Ascending aorta (tissue), 2 donors: ENCODE results near the gene TRIM36. TPM values are rescaled to one million over a fixed set of nuclear protein-coding genes. Genes with fewer than 3 reads are reported as not detected.

Source experiments
- DNase-seq, 2 donors: peaks; one replicate each; pipeline ENCODE4 v3.0.0-alpha.2; 2019; ENCODE audit warnings: low spot score in 2 of 2
- H3K27ac ChIP-seq, 2 donors: fragments of 200-600 bp; sonication (generic); one replicate each; pipeline ENCODE4 v1.5.1; 2016 to 2017; ENCODE audit warnings: mild to moderate bottlenecking in 1 of 2
- H3K27me3 ChIP-seq: fragments of 200-600 bp; sonication (generic); one replicate; pipeline ENCODE4 v1.5.1; 2017
- H3K36me3 ChIP-seq, 2 donors: fragments of 200-600 bp; sonication (generic); one replicate each; pipeline ENCODE4 v1.5.1; 2016
- H3K4me1 ChIP-seq, 2 donors: fragments of 200-600 bp; sonication (generic); one replicate each; pipeline ENCODE4 v1.5.1; 2016 to 2017; ENCODE audit warnings: mild to moderate bottlenecking in 1 of 2
- H3K4me3 ChIP-seq, 2 donors: fragments of 200-600 bp; sonication (generic); one replicate each; pipeline ENCODE4 v1.5.1; 2016 to 2017; ENCODE audit warnings: mild to moderate bottlenecking in 1 of 2
- H3K9me3 ChIP-seq, 2 donors: fragments of 200-600 bp; sonication (generic); one replicate each; pipeline ENCODE4 v1.5.1; 2016
- intact Hi-C: fragments of 100-400 bp; cut with DNase I; formaldehyde crosslinking; loops from one replicate; pipeline ENCODE4 v1.15.1; 2023
- total RNA-seq: library from RNA; depleted of rRNA; stranded (reverse); fragments of >200 nt; gene quantifications from one replicate; pipeline ENCODE4 v1.1.0, GENCODE V29; 2016
- TF ChIP-seq, protein P1 (sequence below), 3 experiments: fragments of 200-600 bp in 2 of 3; fragments of 450-650 bp in 1 of 3; sonication (generic) in 2 of 3; IDR thresholded peaks; one replicate each; pipeline ENCODE4 v1.5.1; 2016 to 2019; ENCODE audit warnings: antibody characterized with exemption in 3 of 3, mild to moderate bottlenecking in 1 of 3, moderate library complexity in 1 of 3

TRIM36 gene
- total RNA-seq, 1 donor from 2014 or later: 31.7 TPM

DNA sequence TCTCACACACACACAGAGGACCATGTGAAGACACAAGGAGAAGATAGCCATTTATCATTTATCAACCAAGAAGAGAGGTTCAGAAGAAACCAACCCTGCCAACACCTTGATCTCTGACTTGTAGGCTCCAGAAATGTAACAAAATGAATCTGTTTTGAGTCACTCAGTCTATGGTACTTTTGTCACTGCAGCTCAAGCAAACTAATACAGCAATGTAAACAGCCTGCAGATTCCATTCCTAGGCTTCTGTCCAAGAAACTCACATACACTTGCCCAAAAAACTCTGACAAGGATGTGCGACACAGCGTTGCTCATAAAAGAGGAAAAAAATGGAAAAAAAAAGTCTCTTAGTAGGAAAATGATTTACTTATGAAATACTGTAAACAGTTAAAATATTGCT, 33.4 kb downstream of the TRIM36 start:
- Histone ChIP-seq H3K27ac (no peak overlapping the region), H3K4me3 (no peak overlapping the region), H3K4me1 (no peaks in the 10 kb centered on the region), H3K27me3 (no peaks in the 10 kb centered on the region), H3K36me3 (no peaks in the 10 kb centered on the region), H3K9me3 (no peaks in the 10 kb centered on the region)
- no peak for DNase-seq
- intact Hi-C loops: no loop called here
- TF ChIP-seq, protein P1, sequence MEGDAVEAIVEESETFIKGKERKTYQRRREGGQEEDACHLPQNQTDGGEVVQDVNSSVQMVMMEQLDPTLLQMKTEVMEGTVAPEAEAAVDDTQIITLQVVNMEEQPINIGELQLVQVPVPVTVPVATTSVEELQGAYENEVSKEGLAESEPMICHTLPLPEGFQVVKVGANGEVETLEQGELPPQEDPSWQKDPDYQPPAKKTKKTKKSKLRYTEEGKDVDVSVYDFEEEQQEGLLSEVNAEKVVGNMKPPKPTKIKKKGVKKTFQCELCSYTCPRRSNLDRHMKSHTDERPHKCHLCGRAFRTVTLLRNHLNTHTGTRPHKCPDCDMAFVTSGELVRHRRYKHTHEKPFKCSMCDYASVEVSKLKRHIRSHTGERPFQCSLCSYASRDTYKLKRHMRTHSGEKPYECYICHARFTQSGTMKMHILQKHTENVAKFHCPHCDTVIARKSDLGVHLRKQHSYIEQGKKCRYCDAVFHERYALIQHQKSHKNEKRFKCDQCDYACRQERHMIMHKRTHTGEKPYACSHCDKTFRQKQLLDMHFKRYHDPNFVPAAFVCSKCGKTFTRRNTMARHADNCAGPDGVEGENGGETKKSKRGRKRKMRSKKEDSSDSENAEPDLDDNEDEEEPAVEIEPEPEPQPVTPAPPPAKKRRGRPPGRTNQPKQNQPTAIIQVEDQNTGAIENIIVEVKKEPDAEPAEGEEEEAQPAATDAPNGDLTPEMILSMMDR (IDR thresholded peaks at IDR 0.05): no peak

DNA sequence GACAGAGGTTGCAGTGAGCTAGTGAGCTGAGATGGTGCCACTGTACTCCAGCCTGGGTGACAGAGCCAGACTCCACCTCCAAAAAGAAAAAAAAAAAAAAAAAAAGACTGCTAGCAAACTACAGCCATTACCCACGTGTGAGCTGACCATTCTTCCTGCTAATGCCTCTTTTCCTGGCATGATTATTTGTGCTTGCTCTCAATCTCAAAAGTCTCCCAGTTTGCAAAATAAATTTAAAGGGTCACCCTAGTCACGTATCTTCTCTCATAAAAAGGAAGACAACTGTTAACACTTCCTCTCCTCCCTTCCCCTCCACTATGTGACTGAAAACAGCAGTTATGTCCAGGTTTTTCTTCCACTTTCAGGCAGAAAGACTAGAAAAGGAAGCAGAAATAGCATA, 37.2 kb downstream of the TRIM36 start:
- no peaks in the 10 kb centered on the region for H3K27me3 ChIP-seq
- H3K36me3 ChIP-seq: no peaks in the 10 kb centered on the region
- no peak for DNase-seq
- TF ChIP-seq, protein P1 (IDR thresholded peaks at IDR 0.05): no peak
- H3K4me1 ChIP-seq: no peaks in the 10 kb centered on the region
- no peak overlapping the region for H3K4me3 ChIP-seq
- H3K9me3 ChIP-seq: no peaks in the 10 kb centered on the region
- intact Hi-C loops: no loop called here
- H3K27ac ChIP-seq: no peak overlapping the region

DNA sequence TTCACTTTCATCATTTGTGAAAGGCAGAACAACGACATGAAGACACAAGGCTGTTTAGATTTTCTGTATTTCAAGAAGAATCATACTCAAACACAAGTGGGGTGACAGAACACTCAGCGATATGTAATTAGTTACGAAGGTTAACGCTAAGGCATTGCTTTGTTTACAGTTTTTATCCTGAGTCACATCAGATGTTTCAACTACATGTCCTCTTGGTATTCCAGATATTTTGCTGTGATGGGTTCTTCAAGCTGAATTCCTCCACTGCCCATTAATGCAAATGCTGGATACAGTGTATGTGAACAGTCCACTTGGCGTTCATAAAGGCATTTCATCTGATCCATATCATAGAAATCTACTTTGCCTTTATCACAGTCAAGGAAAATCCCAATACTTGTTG, 43.4 kb downstream of the TRIM36 start:
- H3K36me3 ChIP-seq: no peaks in the 10 kb centered on the region
- no peaks in the 10 kb centered on the region for H3K27me3 ChIP-seq
- H3K4me3 ChIP-seq: no peak overlapping the region
- no peak overlapping the region for H3K27ac ChIP-seq
- intact Hi-C loops: no loop called here
- TF ChIP-seq, protein P1 (IDR thresholded peaks at IDR 0.05): no peak
- no peaks in the 10 kb centered on the region for H3K9me3 ChIP-seq
- H3K4me1 ChIP-seq: no peaks in the 10 kb centered on the region
- DNase-seq: no peak

DNA sequence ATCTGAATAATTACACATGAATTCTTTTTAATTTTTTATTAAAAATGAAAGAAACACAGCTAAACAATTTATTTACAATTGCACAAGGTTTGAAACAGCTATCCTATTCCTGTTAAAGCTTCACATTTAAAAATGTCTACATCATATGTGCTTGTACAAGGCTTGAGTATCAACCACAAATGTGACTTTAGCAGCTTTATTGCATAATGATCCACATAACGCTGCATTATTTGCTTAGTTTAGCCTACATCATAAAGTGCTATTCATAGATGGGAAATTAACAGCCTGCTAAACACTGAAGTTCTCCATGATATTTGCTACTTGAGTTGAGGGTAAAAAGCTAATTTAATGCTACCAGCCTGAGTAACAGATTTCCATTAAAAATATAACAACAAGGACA, 45.0 kb downstream of the TRIM36 start:
- Histone ChIP-seq H3K9me3 (no peaks in the 10 kb centered on the region), H3K27ac (no peak overlapping the region), H3K36me3 (no peaks in the 10 kb centered on the region), H3K27me3 (no peaks in the 10 kb centered on the region), H3K4me1 (no peaks in the 10 kb centered on the region), H3K4me3 (no peak overlapping the region)
- TF ChIP-seq, protein P1 (IDR thresholded peaks at IDR 0.05): no peak
- DNase-seq: no peak
- intact Hi-C loops: no loop called here

DNA sequence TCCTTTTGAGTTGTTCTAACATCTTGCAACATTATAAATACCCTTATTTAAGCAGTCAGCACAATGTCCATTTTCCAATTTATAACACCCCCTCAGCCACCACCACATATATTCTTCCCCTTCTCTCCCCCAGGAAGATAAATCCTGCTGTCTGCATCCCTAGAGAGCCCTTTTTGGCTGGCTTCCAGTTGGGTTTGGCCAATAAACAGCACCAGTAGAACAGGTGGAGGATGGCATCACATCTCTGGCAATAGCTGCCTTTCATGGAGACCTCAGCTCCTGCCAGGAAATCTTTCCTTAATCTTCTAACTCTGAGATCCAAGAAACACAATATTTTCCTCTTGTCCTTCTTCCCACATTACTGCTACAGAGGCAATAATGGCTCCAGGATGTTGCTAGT, 53.7 kb downstream of the TRIM36 start:
- Histone ChIP-seq H3K9me3 (no peaks in the 10 kb centered on the region), H3K4me3 (no peak overlapping the region), H3K4me1 (no peaks in the 10 kb centered on the region), H3K27ac (no peak overlapping the region), H3K27me3 (no peaks in the 10 kb centered on the region), H3K36me3 (no peaks in the 10 kb centered on the region)
- no peak for DNase-seq
- intact Hi-C loops: no loop called here
- TF ChIP-seq, protein P1 (IDR thresholded peaks at IDR 0.05): no peak

DNA sequence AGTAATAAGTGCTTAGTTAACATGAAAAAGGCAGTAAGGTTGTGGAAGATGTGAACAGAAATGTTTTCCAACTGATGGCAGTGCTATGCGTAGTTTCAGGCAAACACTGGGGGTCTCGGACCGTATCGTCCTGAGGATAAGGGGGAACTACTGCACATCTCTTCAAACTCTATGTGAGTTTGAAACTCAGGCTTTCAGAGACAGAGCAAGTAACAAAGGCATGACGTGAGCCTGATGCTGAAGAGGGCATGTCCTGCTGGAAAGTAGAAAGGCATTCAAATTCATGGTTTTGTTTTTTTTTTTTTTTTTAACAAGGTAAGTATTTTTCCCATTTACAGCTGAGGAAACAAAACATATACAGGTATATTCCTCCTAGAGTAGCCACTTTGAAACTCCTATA, 59.9 kb downstream of the TRIM36 start:
- TF ChIP-seq, protein P1 (IDR thresholded peaks at IDR 0.05): no peak
- Histone ChIP-seq H3K4me3 (no peak overlapping the region), H3K27me3 (no peaks in the 10 kb centered on the region), H3K27ac (no peak overlapping the region), H3K4me1 (no peaks in the 10 kb centered on the region), H3K36me3 (no peaks in the 10 kb centered on the region), H3K9me3 (no peaks in the 10 kb centered on the region)
- no peak for DNase-seq
- intact Hi-C loops: no loop called here
